ENCODE data around the gene COL28A1. TPM values are rescaled to one million over a fixed set of nuclear protein-coding genes. Genes with fewer than 3 reads are reported as not detected.
"Not testable (repeated sequence)": the region's sequence is repeated elsewhere in the genome, so short reads cannot be mapped to it uniquely, and the experiment has no call there.

COL28A1 gene
- polyA plus RNA-seq, 3 donors, result 0.51 to 3.0 (median 0.79) TPM

GRCh38 chr7:7405461-7405860 is 130.2 kb downstream of the COL28A1 start:
- H3K27ac ChIP-seq (ENCODE audit: low read depth, low read length), result no peak overlapping the region

- no peak overlapping the region for H3K27ac ChIP-seq (ENCODE audit: low read depth, low read length)
- 66 to 76% (median 70%) methylated on average over 2 of the region's 2 CpGs for WGBS, 3 donors
These were observed 136.0 kb downstream of the COL28A1 start for GRCh38 chr7:7399707-7400106.

DNA sequence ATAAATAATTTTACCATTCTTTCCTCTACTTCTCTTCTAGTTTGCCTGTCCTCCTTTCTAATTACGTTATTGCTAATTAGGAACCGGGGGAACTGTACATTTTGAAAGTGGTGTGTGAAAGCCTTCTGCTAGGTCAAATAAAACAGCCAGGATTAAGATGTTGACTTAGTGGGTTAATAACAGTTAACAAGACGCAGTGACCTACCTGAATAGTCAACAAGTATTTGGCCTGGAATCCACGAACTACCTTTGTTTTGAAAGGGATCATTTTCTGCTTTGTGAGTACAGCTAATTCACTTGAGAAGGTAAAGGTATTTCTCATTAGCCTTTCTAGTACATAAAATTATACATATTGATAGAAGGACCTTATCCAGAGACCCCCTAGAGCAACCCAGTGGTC is 139.9 kb downstream of the COL28A1 start:
- WGBS, 3 donors, result 53 to 91% (median 79%) methylated on average over 4 of the region's 4 CpGs
- H3K27ac ChIP-seq (ENCODE audit: low read depth, low read length), result no peak overlapping the region

GRCh38 chr7:7388164-7388563 is 147.5 kb downstream of the COL28A1 start:
- WGBS, 3 donors, result 91 to 98% (median 92%) methylated on average over 4 of the region's 4 CpGs

GRCh38 chr7:7385421-7385820 is 150.3 kb downstream of the COL28A1 start:
- no peak overlapping the region for H3K27ac ChIP-seq (ENCODE audit: low read depth, low read length)
- WGBS, 3 donors, result 54 to 83% (median 63%) methylated on average over 2 of the region's 2 CpGs

More at GRCh38 chr7:7388164-7388563, 147.5 kb downstream of the COL28A1 start:
- H3K27ac ChIP-seq (ENCODE audit: low read depth, low read length), result not testable (repeated sequence)

DNA sequence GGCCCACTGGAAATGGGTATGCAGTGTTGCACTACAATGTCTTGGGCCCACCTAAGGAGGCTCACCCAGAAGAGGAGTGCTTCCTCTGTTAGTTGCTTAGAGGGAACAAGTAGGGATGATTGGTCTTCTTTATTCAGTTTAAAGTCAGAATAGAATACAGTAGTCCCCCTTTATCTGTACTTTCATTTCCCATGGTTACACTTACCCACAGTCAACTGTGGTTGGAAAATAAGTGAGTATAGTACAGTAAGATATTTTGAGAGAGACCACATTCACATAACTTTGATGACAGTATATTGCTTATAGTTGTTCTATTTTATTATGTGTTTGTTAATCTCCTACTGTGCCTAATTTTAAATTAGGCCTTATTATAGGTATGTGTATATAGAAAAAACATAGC is 151.4 kb downstream of the COL28A1 start:
- no peak overlapping the region for H3K27ac ChIP-seq (ENCODE audit: low read depth, low read length)

DNA sequence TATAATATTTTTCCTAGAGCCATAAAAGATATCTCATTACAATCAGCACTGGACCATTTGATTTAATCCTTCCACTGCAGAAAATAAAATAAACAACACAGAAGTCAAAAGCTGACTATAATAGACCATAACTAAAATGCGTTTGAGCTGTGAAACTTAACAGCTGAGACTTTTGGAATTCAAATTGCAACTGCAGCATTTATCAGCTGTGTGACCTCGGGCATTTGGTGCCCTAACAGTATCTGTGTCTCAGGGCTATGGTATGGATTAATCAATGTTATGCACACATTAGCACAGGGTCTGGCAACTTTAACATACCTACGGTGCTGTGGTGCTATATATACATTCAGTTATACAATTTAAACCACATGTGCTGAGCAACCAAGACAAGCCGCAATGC is 160.1 kb downstream of the COL28A1 start:
- WGBS, 3 donors, result 41 to 81% (median 80%) methylated on average over 4 of the region's 4 CpGs
- H3K27ac ChIP-seq (ENCODE audit: low read depth, low read length), result no peak overlapping the region

DNA sequence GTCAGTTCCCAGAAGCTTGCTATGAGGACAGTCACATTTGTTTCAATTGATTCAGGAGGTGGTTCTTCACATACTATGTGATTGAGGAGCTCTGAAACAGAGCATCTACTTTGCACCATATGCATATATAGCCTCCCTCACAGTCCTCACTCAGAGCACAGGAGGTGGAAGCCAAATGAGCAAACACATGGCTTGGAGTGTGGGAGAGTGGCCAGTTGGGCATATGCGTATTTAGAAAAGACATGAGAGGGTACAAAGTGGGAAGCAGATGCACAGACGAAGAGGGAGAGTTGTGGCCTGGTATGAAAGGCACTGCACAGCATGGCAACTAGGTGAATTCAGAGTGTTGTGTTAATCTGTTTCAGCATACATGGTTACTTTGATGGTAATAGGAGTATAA is 165.6 kb downstream of the COL28A1 start:
- 47 to 95% (median 93%) methylated on average over 2 of the region's 2 CpGs for WGBS, 3 donors
- H3K27ac ChIP-seq (ENCODE audit: low read depth, low read length), result no peak overlapping the region

DNA sequence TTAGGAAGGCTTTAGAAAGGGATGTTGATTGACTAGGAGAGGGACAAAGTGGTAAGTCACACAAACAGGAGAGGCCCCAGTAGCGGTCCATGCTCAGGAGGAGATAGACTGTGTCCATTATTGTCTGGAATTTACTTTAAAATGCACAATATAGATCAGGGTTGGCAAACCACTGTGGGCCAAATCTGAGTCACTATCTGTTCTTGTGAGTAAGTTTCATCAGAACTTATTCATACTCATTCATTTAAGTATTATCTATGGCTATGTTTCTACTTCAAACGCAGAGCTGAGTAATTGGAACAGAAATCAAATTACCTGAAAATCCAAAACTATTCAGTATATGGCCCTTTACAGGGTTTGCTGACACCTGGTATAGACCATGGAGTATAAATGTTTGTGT is 166.5 kb downstream of the COL28A1 start:
- no peak overlapping the region for H3K27ac ChIP-seq (ENCODE audit: low read depth, low read length)
- 88 to 96% (median 89%) methylated on average over 2 of the region's 2 CpGs for WGBS, 3 donors

DNA sequence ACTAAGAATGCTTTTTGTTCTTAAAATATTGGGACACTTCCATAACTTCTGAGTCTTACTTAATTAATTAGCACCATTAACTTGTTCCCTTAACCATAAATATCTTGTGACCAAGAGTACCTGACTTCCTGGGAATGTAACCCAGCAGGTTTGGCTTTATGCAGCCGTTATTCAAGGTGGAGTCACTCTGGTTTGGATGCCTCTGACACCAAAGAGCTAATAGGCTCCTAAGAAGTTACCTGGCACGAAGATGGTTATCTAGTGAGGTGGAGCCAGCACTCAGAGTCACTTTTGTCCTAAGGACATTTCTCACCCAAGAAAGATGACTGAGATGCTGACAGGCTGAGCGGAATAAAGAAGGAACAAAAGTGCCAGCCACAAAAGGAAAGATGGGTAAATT is 181.0 kb downstream of the COL28A1 start:
- WGBS, 3 donors, result 50 to 62% (median 52%) methylated on average over 3 of the region's 3 CpGs
- no peak overlapping the region for H3K27ac ChIP-seq (ENCODE audit: low read depth, low read length)

- 60 to 82% (median 64%) methylated on average over 3 of the region's 3 CpGs for WGBS, 3 donors
- H3K27ac ChIP-seq (ENCODE audit: low read depth, low read length), result no peak overlapping the region
These were observed 182.8 kb downstream of the COL28A1 start for GRCh38 chr7:7352845-7353244.

DNA sequence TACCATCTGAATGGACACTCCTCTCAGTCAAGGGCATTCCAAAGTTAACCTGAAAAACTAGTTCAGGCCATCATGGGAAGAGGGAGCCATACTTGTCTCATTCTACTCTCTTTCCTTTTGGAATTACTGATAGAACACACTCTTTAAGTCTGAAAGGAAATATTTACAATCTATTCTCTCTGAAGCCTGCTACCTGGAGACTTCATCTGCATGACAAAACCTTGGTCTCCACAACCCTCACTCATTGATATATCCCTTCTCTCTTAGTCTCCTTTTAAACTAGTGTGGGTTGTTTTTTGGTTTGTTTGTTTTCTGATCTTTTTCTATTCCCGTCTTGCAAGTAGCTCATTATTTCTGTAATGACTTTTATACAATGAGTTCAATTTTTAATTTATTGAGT is 183.8 kb downstream of the COL28A1 start:
- 0 to 34% (median 0%) methylated on average over 1 of the region's 1 CpG for WGBS, 3 donors
- no peak overlapping the region for H3K27ac ChIP-seq (ENCODE audit: low read depth, low read length)

DNA sequence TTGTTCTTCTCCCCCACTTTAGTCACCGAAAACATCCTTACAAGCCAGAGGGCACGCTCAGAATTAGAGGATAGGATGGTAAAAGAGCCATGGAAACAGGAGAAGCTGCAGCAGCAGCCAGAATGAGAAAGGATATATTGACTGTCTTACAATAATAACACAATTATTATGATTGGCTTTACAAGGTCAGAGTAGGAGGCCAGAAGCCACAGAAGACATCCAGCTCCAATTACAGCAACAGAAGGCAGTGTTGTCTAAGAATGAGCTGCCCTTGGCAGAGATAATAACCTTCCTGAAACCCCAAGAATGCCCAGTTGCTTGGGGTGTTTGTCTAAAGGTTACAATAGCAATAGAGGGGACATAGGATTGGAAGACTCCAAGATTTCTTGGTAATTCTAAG is 184.5 kb downstream of the COL28A1 start:
- WGBS, 3 donors, result 42 to 47% (median 43%) methylated on average over 2 of the region's 2 CpGs

GRCh38 chr7:7349156-7349555 is 186.5 kb downstream of the COL28A1 start:
- H3K27ac ChIP-seq (ENCODE audit: low read depth, low read length), result no peak overlapping the region
- 92 to 96% (median 95%) methylated on average over 2 of the region's 2 CpGs for WGBS, 3 donors

More for the DNA sequence above, 184.5 kb downstream of the COL28A1 start:
- no peak overlapping the region for H3K27ac ChIP-seq (ENCODE audit: low read depth, low read length)

DNA sequence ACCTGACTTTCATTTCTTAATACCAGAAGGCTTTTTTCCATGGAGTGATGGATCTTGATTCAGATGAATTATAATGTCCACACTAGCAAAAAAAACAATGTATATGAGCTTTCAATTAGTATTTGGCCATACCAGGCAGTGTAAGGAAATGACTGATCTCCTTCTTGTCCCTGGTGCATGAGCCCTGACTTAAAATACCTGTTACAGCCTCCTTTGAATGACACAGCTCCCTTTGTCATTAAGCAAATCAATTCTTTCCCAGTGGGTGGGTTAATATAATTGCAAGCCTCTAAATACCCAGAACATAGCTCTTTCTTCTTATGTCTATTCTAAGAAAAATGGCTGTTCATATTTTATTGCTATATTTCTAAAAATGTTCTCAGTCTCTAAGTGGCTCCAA is 188.6 kb downstream of the COL28A1 start:
- no peak overlapping the region for H3K27ac ChIP-seq (ENCODE audit: low read depth, low read length)

DNA sequence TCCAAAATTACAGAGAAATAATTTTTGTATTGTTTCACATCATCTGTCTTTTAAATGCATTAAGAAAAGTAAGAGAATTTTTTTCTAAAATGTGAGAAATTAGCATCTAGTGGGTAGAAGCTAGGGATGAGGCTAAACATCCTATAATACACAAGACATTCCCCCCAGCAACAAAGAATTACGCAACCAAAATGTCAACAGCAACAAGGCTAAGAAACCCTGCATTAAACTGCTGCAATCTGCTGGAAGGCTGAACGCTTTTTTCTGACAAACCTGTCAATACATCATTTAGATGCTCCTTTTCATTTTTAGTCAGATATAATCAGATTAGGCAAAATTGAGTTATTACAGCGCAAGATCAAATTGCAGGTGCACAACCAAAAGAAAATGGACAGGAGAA is 191.1 kb downstream of the COL28A1 start:
- WGBS, 3 donors, result 88 to 94% (median 89%) methylated on average over 3 of the region's 3 CpGs
- no peak overlapping the region for H3K27ac ChIP-seq (ENCODE audit: low read depth, low read length)

DNA sequence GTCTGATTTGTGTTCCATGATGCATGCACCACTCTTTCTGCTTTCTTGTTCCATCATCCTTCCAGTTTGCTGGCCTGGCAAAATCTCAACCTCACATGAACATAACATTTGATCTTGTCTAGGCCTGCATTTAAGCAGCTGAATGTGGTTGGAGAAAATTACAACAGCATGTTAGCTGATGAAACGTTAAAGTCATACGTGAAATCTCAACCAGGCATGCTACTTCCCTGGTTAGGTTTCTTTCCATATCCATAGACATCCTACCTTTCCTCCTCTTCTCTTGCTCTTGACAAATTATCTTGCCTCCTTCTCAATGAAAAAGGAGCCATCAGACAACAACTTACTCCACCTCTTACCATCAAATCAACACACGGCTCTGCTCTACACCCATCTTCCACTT is 199.8 kb downstream of the COL28A1 start:
- WGBS, 3 donors, result 59 to 80% (median 65%) methylated on average over 3 of the region's 3 CpGs
- no peak overlapping the region for H3K27ac ChIP-seq (ENCODE audit: low read depth, low read length)

GRCh38 chr7:7335215-7335614 is 200.5 kb downstream of the COL28A1 start:
- 81 to 99% (median 92%) methylated on average over 2 of the region's 2 CpGs for WGBS, 3 donors

GRCh38 chr7:7333610-7334009 is 202.1 kb downstream of the COL28A1 start:
- WGBS, 3 donors, result 82 to 87% (median 83%) methylated on average over 3 of the region's 3 CpGs
- H3K27ac ChIP-seq (ENCODE audit: low read depth, low read length), result no peak overlapping the region

More at GRCh38 chr7:7335215-7335614, 200.5 kb downstream of the COL28A1 start:
- H3K27ac ChIP-seq (ENCODE audit: low read depth, low read length), result no peak overlapping the region

GRCh38 chr7:7331523-7331922 is 204.2 kb downstream of the COL28A1 start:
- 67 to 79% (median 71%) methylated on average over 4 of the region's 4 CpGs for WGBS, 3 donors
- no peak overlapping the region for H3K27ac ChIP-seq (ENCODE audit: low read depth, low read length)

DNA sequence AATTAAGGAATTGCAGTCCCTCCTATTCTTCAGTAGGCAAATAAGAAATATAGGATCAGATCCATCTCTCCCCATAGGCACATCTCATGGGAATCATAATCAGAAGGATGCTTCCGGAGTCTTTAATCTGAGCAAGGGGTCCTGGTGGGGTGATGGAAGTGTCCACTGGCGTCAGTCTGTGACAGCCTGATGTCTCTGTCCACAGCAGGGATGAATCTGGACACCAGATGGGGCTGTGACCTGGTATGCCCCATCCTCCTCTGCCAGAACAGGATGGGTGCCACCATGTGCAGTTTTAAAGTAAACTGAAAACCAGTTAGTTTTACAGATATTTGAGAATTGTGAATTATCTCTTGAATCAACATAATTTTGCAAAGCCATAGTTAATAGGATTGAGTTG is 204.7 kb downstream of the COL28A1 start:
- no peak overlapping the region for H3K27ac ChIP-seq (ENCODE audit: low read depth, low read length)
- 66 to 78% (median 68%) methylated on average over 2 of the region's 2 CpGs for WGBS, 3 donors
